Forelimb muscle (tissue), 1 donor: ENCODE results near the gene MTCH1. TPM values are rescaled to one million over a fixed set of nuclear protein-coding genes. Genes with fewer than 3 reads are reported as not detected.

Experiments used
- DNase-seq: peaks from one replicate; pipeline ENCODE4 v3.0.0-alpha.2; 2013; ENCODE audit warnings: low read depth
- polyA plus RNA-seq: library from polyadenylated mRNA; unstranded; fragments of 120-200 nt; gene quantifications from one replicate; pipeline ENCODE4 v1.2.1, GENCODE V29; 2013; ENCODE audit not compliant: insufficient read length

The MTCH1 gene
- polyA plus RNA-seq, 1 donor: 101 TPM

DNA sequence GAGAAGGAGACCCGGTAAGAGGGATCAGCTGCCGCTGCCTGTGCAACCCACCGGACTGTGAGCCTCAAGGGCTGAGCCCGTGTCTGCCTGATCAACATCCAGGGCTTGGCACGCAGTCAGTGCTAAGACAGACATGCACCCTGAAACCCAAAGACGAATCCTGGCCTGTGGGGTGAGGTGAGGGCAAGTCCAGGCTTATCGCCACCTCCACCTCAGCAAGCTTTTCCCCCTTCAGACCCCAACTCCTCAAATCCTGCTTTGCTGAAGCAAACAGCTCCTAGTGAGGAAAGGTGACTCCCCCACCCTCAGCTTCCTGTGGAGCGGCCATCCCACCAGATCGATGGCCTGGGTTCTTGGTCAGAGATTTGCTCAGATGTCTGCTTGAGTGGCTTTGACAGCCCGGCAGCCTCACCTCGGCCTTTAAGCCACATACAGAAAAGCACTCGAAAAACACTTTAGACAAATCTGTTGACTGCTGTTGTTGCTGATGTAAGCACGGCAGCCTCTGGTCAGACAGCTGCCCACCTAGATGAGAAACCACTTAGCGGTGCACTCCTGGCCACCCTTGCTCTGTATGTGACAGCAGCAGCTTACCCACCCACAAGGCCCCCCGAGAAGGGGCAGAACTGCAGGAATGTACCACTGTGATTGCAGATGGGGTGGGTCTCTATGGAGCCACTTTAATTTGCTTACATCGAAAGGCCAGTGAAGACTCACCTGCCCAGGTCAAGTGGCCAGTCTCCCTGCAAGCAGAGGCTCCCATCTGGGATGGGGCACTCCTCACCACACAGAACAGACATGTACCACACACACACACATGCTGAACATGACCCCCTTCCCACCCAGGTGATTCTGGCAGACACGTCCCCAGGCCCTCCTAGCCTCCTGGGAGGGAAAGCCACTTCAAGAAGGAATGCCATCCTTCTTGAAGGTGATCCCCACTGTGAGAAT lies 14.8 kb downstream of the MTCH1 start:
- no peak for DNase-seq

DNA sequence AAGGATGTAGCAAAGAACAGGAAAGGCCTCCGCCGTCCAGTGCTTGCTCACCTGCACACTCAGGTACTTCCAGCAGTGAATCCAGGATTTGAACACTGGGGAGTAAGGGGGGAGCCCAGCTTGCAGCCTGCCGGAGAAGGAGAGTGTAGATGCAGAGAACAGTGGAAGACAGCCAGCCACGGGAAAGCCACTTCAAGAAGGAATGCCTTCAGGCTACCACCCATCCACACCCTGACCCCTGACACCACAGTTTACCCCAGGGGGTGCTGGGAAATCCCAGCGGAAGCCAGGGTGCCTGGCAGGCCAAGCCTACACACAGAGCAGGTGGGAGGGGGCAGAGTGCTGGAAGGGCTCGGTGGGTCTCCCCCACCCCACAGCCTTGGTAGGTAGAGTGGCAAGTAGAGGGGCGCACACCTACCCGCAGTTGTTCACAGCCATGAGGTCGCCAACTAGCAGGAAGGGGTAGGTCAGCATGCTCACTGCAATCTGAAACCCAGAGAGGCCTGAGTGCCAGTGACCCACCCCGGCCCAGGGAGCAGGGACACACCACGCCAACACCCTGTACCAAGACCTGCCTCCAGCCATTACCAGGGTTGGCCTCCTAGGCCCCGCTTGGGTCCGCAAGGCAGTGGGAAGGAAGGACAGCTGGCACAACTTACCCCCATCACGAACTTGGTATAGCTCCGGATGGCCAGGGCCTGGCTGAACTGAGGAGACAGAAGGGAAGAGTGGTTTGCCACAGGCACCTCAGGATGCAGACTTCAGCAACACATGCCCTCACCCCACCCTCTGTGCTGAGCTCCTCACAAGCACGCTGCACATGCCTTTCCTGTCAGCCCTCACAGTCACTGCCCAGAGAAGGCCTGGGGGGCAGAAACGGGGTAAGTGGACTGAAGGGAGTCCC lies 15.8 kb downstream of the MTCH1 start:
- no peak for DNase-seq

DNA sequence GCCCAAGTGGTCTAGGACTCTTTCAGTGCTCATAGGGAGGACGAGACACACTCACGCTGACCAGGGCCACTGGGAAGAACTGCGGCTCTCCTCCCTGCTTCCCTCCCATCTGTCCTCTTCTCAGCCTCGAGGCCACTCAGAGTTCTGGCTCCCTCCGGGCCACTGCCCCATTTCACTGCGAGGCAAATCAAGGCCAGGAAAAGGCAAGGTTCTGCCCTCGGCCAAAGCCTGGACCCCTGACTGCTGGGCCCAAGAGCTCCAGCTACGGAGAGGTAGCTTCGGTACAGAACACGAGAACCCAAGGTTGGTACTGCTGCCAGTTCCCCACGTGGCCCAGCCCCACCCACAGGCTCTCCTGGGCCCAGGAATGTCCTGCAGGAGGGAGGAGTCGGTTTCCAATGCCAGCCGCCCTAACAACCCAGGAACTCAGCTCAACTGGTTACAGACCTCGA lies 16.7 kb downstream of the MTCH1 start:
- DNase-seq: no peak

DNA sequence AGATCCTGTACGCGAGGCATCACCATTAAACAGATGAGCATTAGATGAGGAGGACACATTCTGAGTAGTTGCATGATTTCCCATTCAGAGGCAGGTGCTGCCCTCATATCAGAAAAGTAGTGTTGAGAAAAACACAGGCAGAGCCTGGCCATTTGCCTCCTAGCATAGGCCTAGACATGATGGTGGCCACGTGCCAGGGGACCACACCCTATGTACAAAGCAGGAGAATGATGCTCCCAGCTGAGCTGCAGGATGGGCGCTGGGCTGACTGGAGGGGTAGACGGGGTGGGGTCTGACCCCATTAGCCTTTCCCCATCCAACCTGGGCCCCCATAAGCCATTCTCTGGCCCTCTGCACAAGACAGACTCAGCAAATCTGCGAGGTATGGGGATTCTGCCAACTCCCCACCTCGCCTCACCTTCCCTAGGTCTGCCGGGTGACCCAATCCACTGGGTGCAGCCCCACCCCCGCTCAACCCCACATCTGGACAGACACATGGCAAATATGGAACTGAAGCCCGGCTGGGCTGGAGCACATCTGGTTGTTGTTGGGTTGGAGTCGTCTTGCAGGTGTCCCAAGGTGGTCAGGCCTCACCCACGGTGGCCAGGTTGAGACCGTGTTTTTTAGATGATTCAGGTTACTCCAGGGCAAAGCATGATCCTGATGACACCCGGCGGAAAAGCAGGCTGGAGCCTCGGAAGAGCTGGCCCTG lies 17.6 kb downstream of the MTCH1 start:
- DNase-seq: no peak

DNA sequence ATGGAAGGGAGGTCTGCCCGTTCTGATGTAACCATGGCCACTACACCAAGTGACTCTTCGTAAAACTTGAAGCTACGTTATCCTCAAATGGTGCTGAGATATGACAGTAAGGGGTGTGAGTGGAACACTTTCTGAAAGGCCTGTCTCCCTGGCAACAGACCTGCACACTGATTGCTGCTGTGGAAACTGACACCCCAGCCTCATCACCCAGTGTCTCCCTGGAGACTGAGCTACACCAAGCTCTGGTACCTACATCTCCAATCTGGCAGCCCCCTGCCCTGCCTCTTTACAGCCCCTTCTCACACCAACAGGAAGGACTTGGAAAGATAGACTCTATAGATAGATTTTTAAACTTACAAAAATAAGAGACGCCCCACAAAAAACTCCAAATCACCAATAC lies 18.2 kb downstream of the MTCH1 start:
- no peak for DNase-seq

DNA sequence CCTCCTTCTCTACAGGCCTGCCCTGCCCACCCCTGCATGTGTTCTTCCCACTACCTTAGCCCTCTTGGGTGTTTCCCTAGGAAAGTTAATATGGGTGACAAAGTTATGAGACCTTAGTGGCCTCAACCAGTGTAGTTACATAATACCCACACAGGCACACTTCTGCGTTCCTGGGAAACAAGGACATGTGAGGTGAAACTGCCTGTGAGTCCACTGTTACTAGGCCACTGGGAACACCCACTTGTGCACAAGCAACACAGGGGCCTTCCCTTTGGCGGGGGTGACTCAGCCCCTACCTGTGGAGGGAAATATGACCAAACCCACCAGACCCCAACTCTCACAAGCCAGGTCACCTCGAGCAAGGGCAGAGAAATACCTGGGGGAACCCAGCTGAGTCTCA lies 18.7 kb downstream of the MTCH1 start:
- no peak for DNase-seq

DNA sequence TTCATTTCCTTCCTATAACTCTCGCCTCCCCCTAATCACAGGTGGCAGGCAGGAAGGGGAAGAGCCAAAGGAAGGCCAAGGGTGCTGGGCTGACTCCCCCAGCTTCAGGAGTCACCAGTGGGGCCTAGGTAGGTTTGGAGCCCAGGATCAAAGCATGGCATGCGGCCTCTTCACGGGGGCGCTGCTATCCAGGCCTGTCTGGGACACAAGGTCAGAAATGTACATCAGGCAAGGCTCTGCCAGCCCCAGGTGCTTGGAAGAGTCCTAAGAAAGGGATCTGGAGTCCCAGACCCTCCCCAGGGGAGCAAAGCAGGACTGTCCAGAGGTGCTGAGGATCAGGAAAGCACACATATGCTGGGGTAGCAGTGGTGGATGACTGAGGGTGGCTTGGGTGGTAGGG lies 21.1 kb downstream of the MTCH1 start:
- DNase-seq: no peak

DNA sequence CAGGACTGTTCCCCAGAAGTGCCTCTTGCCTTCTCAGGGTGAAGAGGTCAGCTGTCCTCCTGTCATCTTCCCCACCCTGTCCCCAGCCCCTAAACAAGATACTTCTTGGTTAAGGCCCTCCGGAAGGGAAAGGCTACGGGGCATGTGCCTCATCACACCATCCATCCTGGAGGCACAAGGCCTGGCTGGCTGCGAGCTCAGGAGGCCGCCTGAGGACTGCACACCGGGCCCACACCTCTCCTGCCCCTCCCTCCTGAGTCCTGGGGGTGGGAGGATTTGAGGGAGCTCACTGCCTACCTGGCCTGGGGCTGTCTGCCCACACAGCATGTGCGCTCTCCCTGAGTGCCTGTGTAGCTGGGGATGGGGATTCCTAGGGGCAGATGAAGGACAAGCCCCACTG lies 21.6 kb downstream of the MTCH1 start:
- no peak for DNase-seq

DNA sequence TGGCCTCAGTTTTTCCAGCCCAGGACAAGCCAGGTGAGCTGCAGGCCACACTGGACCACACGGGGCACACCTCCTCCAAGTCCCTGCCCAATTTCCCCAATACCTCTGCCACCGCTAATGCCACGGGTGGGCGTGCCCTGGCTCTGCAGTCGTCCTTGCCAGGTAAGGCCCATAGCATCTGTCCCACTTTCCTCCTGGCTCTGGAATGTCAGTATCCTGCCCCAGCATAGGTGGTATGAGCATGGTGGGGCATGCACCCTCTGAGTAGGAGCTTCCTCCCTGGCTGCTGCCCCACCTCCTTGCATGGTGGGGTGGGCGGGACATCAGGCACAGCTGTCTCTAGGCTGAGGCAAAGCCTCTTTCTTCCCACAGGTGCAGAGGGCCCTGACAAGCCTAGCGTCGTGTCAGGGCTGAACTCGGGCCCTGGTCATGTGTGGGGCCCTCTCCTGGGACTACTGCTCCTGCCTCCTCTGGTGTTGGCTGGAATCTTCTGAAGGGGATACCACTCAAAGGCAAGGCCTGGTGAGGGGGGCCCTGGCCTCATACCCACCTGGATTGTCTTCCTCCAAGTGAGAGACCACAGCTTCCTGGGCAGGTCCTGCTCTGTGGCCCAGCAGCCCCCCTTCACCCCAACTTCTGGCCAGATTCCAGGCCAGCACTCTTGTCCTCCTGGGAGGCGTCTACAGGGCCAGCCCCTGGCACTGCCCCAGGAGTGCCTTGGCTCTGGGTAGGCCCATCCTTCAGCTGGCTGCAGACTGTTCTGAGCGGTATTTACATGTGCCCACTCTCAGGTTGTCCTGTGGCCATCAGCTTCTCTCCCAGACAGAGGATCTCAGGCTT lies 22.3 kb downstream of the MTCH1 start:
- DNase-seq: no peak

DNA sequence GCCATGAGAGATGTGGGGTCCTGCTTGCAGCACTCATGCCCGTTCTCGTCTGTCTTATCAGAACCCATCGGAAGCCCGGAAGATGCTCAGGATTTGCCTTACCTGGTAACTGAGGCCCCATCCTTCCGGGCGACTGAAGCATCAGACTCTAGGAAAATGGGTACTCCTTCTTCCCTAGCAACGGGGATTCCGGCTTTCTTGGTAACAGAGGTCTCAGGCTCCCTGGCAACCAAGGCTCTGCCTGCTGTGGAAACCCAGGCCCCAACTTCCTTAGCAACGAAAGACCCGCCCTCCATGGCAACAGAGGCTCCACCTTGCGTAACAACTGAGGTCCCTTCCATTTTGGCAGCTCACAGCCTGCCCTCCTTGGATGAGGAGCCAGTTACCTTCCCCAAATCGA lies 23.1 kb downstream of the MTCH1 start:
- no peak for DNase-seq

DNA sequence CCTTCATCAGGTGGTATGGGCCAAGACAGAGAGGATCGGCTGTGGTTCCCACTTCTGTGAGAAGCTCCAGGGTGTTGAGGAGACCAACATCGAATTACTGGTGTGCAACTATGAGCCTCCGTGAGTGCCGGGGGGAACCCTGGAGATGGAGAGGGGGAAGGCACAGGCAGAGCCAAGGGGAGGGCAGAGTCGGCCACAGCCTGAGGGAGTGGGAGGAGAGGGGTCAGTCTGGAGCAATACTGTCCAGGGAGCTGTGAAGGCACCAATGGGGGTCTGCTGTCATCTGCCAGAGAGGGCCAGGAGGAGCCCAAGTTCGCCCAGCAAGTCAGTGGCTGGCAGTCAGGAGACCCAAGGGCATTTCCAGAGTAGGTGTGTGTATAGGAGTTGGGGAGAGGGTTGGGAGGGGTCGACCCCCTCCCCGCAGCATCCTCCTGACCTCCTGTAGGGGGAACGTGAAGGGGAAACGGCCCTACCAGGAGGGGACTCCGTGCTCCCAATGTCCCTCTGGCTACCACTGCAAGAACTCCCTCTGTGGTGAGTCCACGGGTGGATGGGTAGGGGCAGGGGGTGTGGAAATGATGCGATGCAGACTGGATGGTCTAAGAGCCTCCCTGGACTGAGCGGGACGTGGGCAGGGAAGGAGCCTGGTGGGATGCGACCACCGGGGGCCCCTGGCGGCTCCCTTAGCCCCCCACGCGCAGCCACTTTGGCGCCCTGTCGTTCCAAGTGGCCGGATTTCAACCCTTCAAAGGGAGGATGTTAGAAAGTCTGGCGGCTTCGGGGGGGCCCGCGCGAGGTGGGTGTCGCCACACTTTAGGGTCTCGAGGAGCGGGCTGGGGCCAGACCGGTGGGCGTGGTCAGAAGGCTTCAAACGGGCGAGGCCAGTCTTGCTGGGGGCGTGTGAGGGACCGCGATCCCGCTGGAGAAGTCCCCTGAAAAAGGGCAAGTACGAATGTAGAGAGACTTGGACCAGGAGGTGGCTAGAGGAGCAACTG lies 24.3 kb downstream of the MTCH1 start:
- no peak for DNase-seq

DNA sequence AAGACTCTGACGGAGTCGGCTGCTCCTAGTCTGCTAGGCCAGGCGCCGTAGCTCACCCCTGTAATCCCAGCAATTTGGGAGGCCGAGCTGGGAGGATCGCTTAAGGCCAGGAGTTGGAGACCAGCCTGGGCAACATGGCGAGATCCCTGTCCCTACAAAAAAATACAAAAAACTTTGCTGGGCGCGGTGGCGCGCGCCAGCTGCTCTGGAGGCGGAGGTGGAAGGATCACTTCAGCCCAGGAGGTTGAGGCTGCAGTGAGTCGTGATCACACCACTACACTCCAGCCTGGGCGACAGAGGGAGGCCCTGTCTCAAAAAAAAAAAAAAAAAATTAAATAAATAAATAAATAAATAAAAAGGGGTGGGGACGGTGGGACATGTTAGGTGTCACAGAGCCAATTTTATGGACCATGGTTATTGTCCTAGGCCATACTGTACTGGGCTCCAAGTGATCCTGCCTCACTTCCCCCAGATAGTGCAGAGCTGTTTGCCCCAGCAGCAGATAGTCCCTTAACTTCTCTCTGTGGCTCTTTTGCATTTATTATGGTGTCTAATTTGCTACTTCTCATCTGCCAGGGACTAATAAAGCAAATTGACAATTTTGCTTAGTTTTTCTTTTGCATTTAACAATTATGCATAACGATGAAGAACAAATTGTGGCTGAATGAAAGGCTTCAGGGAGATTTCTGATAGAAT lies 26.3 kb downstream of the MTCH1 start:
- no peak for DNase-seq

DNA sequence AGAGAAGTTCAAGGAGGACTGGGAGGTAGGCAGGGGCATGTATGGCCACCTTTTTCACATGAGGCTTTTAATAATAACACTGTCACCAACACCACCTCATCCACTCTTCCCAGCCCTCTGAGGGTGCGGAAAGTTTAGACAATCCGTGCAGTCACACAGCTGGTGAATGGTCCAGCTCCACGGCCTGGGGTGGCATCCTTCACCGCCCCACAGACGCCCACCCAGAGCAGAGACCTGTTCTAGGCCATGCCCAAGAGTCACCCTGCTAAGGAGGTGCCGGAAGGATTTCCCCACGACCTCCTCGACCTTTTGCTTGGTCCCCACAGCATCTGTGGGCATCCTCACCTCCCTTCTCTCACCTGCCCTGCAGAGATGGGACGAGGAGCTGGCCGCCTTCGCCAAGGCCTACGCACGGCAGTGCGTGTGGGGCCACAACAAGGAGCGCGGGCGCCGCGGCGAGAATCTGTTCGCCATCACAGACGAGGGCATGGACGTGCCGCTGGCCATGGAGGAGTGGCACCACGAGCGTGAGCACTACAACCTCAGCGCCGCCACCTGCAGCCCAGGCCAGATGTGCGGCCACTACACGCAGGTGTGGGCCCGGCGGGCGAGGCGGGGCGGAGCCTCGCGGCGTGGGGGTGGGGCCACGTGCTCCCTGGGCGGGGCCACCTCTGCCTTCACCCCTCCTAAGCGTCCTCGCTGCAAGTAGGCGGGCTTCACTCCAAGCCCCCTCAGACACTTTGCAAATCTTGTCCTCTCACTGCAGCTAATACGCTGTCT lies 27.0 kb downstream of the MTCH1 start:
- no peak for DNase-seq

DNA sequence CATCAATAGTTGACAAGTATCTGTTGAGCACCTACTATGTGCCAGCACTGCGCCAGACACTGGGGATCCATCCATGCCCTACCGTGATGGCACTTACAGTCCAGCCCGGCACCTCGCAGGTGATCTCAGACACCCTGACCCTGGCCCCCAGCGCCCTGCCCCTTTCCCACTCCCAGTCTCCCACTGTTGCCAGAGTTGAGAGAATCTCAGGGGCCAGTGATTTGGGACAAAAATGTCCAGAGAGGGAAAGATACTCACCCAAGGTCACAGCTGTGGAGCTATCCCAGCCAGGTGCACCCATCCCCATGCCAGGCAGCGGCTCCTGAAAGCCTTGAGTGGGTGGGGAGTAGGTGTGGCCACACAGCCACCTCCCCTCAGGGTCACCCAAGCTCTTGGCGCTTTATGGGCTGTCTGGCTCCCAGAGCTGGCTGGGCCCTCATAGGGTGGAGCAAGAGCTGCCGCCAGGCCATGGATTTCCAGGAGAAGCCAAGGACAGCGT lies 28.2 kb downstream of the MTCH1 start:
- no peak for DNase-seq

DNA sequence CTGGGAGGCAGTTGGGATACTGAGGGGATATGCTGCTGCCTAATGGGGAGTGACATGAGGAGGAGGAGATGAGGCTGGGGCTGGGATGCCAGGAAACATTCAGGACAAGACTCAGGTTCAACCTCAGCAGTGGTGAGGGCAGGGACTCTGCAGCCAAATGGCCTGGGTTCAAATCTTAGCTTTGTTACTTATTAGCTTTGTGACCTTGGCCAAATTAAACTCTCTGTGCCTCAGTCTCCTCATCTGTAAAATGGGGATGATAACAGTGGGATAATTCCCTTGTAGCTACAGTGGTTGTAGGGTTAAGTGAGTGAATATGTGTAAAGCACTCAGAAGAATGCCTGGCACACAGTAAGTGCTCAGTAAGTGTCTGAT lies 29.6 kb downstream of the MTCH1 start:
- no peak for DNase-seq

DNA sequence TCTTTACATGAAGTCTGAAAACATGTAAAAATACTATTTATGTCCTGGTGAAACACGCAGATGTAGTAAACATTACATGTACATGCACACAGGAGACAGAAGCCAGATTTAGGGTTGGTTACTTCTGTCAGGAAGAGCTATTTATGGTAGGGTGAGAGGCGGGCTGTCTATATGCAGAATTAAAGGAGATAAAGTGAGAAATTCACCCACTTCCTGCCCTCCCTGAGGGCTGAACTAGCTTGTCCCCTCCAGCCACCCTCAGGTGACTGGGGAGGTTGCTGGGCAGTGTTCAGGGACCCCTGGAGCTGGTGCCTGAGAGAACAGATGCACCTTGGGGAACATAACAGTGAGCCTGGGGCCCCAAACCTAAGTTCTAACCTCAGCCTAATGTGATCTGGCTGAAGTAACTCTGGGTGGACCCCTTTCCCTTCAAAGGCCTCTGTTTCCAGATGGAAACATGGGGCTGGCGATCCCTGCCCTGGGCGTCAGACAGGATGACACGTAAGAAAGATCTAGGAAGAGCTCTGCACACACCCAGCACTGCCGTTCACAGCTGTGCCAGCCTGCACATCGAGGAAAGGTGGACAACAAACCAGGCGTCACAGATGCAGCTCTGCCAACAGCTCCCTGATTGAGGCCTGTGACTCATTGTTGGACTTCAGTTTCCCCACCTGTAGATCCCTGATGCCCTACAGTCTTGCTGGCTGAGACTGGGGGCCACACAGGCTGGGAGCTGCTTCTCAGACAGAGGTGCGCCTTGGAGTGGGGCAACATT lies 30.1 kb downstream of the MTCH1 start:
- DNase-seq: no peak

DNA sequence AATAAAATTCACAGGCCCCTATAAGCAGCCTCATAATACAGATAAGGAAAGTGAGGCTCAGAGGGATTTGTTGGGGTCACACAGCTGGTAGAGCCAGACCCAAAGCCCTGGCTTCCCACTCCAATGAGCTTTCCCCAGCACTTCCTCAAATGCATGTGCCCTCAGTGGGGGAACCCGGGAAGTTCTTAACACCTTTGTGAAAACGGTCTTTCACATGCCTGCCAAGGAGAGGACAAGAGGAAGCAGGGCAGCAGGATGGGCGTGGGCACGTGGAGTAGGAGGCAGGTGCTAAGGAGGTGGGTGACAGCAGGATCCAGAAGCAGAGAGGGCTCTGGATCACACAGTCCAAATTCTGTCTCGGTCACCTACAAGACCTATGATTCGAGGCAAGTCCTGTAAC lies 30.9 kb downstream of the MTCH1 start:
- no peak for DNase-seq
